Osteocyte (in vitro differentiated cells): ENCODE results near the gene GRIK5. TPM values are rescaled to one million over a fixed set of nuclear protein-coding genes. Genes with fewer than 3 reads are reported as not detected.

Experiments used
- DNase-seq: peaks from one replicate; pipeline ENCODE4 v3.0.0; 2021; ENCODE audit warnings: mixed read lengths; ENCODE audit not compliant: unreplicated experiment; ENCODE audit errors: extremely low spot score
- H3K27ac Mint-ChIP-seq: one replicate; pipeline ENCODE4 v1.8.0; 2021; ENCODE audit warnings: mild to moderate bottlenecking, mixed read lengths; ENCODE audit not compliant: unreplicated experiment
- H3K27me3 Mint-ChIP-seq: one replicate; pipeline ENCODE4 v1.8.0; 2021; ENCODE audit warnings: mixed read lengths; ENCODE audit not compliant: unreplicated experiment
- H3K36me3 Mint-ChIP-seq: one replicate; pipeline ENCODE4 v1.8.0; 2021; ENCODE audit warnings: mixed read lengths; ENCODE audit not compliant: unreplicated experiment
- H3K4me1 Mint-ChIP-seq: one replicate; pipeline ENCODE4 v1.8.0; 2021; ENCODE audit warnings: mixed read lengths; ENCODE audit not compliant: unreplicated experiment
- H3K4me3 Mint-ChIP-seq: one replicate; pipeline ENCODE4 v1.8.0; 2021; ENCODE audit warnings: mild to moderate bottlenecking, moderate library complexity, mixed read lengths; ENCODE audit not compliant: unreplicated experiment
- H3K9me3 Mint-ChIP-seq: one replicate; pipeline ENCODE4 v1.8.0; 2021; ENCODE audit warnings: mixed read lengths; ENCODE audit not compliant: unreplicated experiment
- CTCF ChIP-seq: fragments of 200-600 bp; sonication (generic); IDR thresholded peaks from 2 replicates; pipeline ENCODE4 v1.5.0; 2021; ENCODE audit warnings: antibody characterized with exemption, mild to moderate bottlenecking, moderate library complexity
- total RNA-seq: library from RNA; stranded (reverse); gene quantifications from 2 replicates; pipeline ENCODE4 v1.2.1, GENCODE V29; 2021

The GRIK5 gene
- total RNA-seq, 1 donor from 2014 or later = 0.38 TPM

- Mint-ChIP-seq H3K27ac (no peak overlapping the region), H3K36me3 (no peaks in the 10 kb centered on the region), H3K27me3 (peaks cover 16% of the 10 kb centered on the region), H3K9me3 (no peaks in the 10 kb centered on the region), H3K4me3 (no peak overlapping the region), H3K4me1 (peaks cover 7% of the 10 kb centered on the region)
- TF ChIP-seq CTCF = no peak
- no peak for DNase-seq
These were observed 37.6 kb downstream of the GRIK5 start for GRCh38 chr19:42032431-42032830.

- H3K27me3 Mint-ChIP-seq = peaks cover 22% of the 10 kb centered on the region
- TF ChIP-seq CTCF = no peak
- H3K36me3 Mint-ChIP-seq = no peaks in the 10 kb centered on the region
- H3K27ac Mint-ChIP-seq = no peak overlapping the region
- no peak overlapping the region for H3K4me3 Mint-ChIP-seq
- H3K9me3 Mint-ChIP-seq = no peaks in the 10 kb centered on the region
- peaks cover 7% of the 10 kb centered on the region for H3K4me1 Mint-ChIP-seq
- DNase-seq = no peak
These were observed 39.2 kb downstream of the GRIK5 start for GRCh38 chr19:42030645-42031440.

GRCh38 chr19:42028304-42029216, 41.4 kb downstream of the GRIK5 start:
- Mint-ChIP-seq H3K27me3 (peaks cover 25% of the 10 kb centered on the region), H3K9me3 (no peaks in the 10 kb centered on the region), H3K36me3 (no peaks in the 10 kb centered on the region), H3K4me3 (no peak overlapping the region), H3K4me1 (peaks cover 4% of the 10 kb centered on the region), H3K27ac (no peak overlapping the region)
- TF ChIP-seq CTCF = peak; percentile 46
- no peak for DNase-seq

- DNase-seq = no peak
- H3K27ac Mint-ChIP-seq = no peak overlapping the region
These were observed 45.3 kb downstream of the GRIK5 start for GRCh38 chr19:42024622-42025111.

More at GRCh38 chr19:42024622-42025111, 45.3 kb downstream of the GRIK5 start:
- Mint-ChIP-seq H3K36me3 (no peaks in the 10 kb centered on the region), H3K4me1 (no peaks in the 10 kb centered on the region), H3K27me3 (peaks cover 23% of the 10 kb centered on the region), H3K9me3 (no peaks in the 10 kb centered on the region), H3K4me3 (no peak overlapping the region)
- no peak for TF ChIP-seq CTCF
